Lung (tissue), 12 donors: Measurements from ENCODE around the gene ASCC1. TPM values are rescaled to one million over a fixed set of nuclear protein-coding genes. Genes with fewer than 3 reads are reported as not detected.

ENCODE experiments used
- ATAC-seq: fragments of 200-7000 bp; cut with Tn5 transposase; one replicate; pipeline ENCODE4 v1.9.1; 2020; ENCODE audit warnings: moderate number of reproducible peaks; ENCODE audit not compliant: insufficient read depth, low FRiP score
- DNase-seq, 3 donors: peaks; one replicate each; pipeline ENCODE4 v3.0.0-alpha.2; 2013 to 2017
- H3K27ac ChIP-seq, 2 donors: one replicate each; pipeline ENCODE4 v1.5.1; 2013; ENCODE audit warnings: mild to moderate bottlenecking in 2 of 2, moderate library complexity in 2 of 2, control low read depth in 1 of 2, inconsistent platforms in 1 of 2, low read depth in 1 of 2, low read length in 1 of 2
- H3K27me3 ChIP-seq, 3 donors: one replicate each; pipeline ENCODE4 v1.5.1; 2013; ENCODE audit warnings: low read length in 2 of 3; ENCODE audit not compliant: control insufficient read depth in 3 of 3, insufficient read depth in 3 of 3
- H3K36me3 ChIP-seq, 4 donors: one replicate each; pipeline ENCODE4 v1.5.1; 2013; ENCODE audit warnings: low read length in 4 of 4, mild to moderate bottlenecking in 1 of 4, moderate library complexity in 1 of 4; ENCODE audit not compliant: control insufficient read depth in 4 of 4, insufficient read depth in 4 of 4
- H3K4me1 ChIP-seq, 5 donors: one replicate each; pipeline ENCODE4 v1.5.1; 2013; ENCODE audit warnings: low read length in 5 of 5, mild to moderate bottlenecking in 2 of 5, moderate library complexity in 1 of 5; ENCODE audit not compliant: control insufficient read depth in 5 of 5, insufficient read depth in 5 of 5
- H3K4me3 ChIP-seq: one replicate; pipeline ENCODE4 v1.5.1; 2013; ENCODE audit warnings: mild to moderate bottlenecking, control low read depth, moderate library complexity
- H3K9ac ChIP-seq, 2 donors: one replicate each; pipeline ENCODE4 v1.5.1; 2013; ENCODE audit warnings: low read length in 2 of 2, control low read depth in 1 of 2; ENCODE audit not compliant: insufficient read depth in 1 of 2
- H3K9me3 ChIP-seq, 4 donors: one replicate each; pipeline ENCODE4 v1.5.1; 2013; ENCODE audit warnings: low read length in 3 of 4, mild to moderate bottlenecking in 1 of 4, moderate library complexity in 1 of 4; ENCODE audit not compliant: control insufficient read depth in 4 of 4, insufficient read depth in 3 of 4
- CTCF ChIP-seq: IDR thresholded peaks from 2 replicates; pipeline ENCODE4 v1.5.1; 2012; ENCODE audit warnings: mild to moderate bottlenecking; ENCODE audit errors: control extremely low read depth, extremely low read depth
- WGBS, 2 donors: extraction: QIAGEN DNeasy Blood & Tissue Kit; methylation state at CpG; one replicate each; pipeline ENCODE4 v1.1.7; 2013; 5-methylcytosine and 5-hydroxymethylcytosine counted together
- polyA plus RNA-seq, 2 donors: library from polyadenylated mRNA; stranded (reverse); fragments of 200-250 nt; gene quantifications; one replicate each; pipeline ENCODE4 v1.2.1, GENCODE V29; 2013
- total RNA-seq, 2 donors: library from RNA; depleted of rRNA in 1 of 2; stranded (reverse); fragments of >200 nt in 1 of 2; gene quantifications; one replicate each; pipeline ENCODE4 v1.2.1, GENCODE V29; 2014 to 2021
- donor health status: control.
- donor health status: control.
- donor health status: Bipolar disorder and iron deficiency.
- donor health status: healthy.
- donor health status: DM: yes; HTN: yes; CAD: no.

Gene ASCC1
- total and polyA plus RNA-seq, 4 donors = 9.0 to 29.9 (median 24.2) TPM

- 80 to 81% methylated on average over 1 of the region's 1 CpG for WGBS, 2 donors
- Histone ChIP-seq H3K4me1 (peaks cover 0 to 35% (median 3%) of the 10 kb centered on the region in 5 donors), H3K36me3 (peaks cover 1 to 8% (median 4%) of the 10 kb centered on the region in 4 donors), H3K27me3 (no peaks in the 10 kb centered on the region), H3K27ac (no peak overlapping the region), H3K4me3 (no peak overlapping the region), H3K9me3 (no peaks in the 10 kb centered on the region), H3K9ac (no peak overlapping the region)
- TF ChIP-seq CTCF = no peak
- ATAC-seq (no peak), DNase-seq (peak; percentile 51 to 96 (median 95))
Measured at GRCh38 chr10:72124989-72125388, 91.1 kb downstream of the ASCC1 start.

GRCh38 chr10:72124381-72124780, 91.7 kb downstream of the ASCC1 start:
- no peak for TF ChIP-seq CTCF
- H3K9ac ChIP-seq = no peak overlapping the region
- peaks cover 0 to 35% (median 3%) of the 10 kb centered on the region in 5 donors for H3K4me1 ChIP-seq
- DNase-seq (peak in 2 of 3 donors; percentile 53 to 56), ATAC-seq (no peak)
- H3K27me3 ChIP-seq = no peaks in the 10 kb centered on the region
- H3K36me3 ChIP-seq = peaks cover 1 to 8% (median 4%) of the 10 kb centered on the region in 4 donors
- no peak overlapping the region for H3K4me3 ChIP-seq
- no peaks in the 10 kb centered on the region for H3K9me3 ChIP-seq
- no peak overlapping the region for H3K27ac ChIP-seq

- TF ChIP-seq CTCF = no peak
- ATAC-seq = no peak
- Histone ChIP-seq H3K9ac (no peak overlapping the region), H3K4me1 (peaks cover 0 to 35% (median 3%) of the 10 kb centered on the region in 5 donors), H3K4me3 (no peak overlapping the region), H3K9me3 (no peaks in the 10 kb centered on the region), H3K27ac (no peak overlapping the region), H3K36me3 (peaks cover 1 to 8% (median 6%) of the 10 kb centered on the region in 4 donors), H3K27me3 (no peaks in the 10 kb centered on the region)
- 92 to 100% methylated on average over 4 of the region's 4 CpGs for WGBS, 2 donors
- no peak for DNase-seq
Measured at GRCh38 chr10:72123616-72124015, 92.5 kb downstream of the ASCC1 start.

GRCh38 chr10:72122221-72122620, 93.9 kb downstream of the ASCC1 start:
- Histone ChIP-seq H3K27ac (no peak overlapping the region), H3K4me3 (no peak overlapping the region), H3K9ac (no peak overlapping the region), H3K36me3 (peaks cover 0 to 10% (median 4%) of the 10 kb centered on the region in 4 donors), H3K9me3 (no peaks in the 10 kb centered on the region), H3K4me1 (peaks cover 0 to 35% (median 3%) of the 10 kb centered on the region in 5 donors), H3K27me3 (no peaks in the 10 kb centered on the region)
- 94 to 97% methylated on average over 4 of the region's 4 CpGs for WGBS, 2 donors
- ATAC-seq (no peak), DNase-seq (no peak)
- no peak for TF ChIP-seq CTCF
